Measurements from ENCODE around the gene UBR4.

The UBR4 gene

GRCh38 chr1:19055001-19055400 is 155.1 kb downstream of the UBR4 start:
- H3K4me2 ChIP-seq (ENCODE audit: insufficient read depth, low read length, poor library complexity, severe bottlenecking) = no peak overlapping the region
- no peak overlapping the region for H2BK12ac ChIP-seq (ENCODE audit: low read length)
- no peak overlapping the region for H4K91ac ChIP-seq (ENCODE audit: low read depth, low read length, poor library complexity)
- H3K4ac ChIP-seq (ENCODE audit: low read length) = no peak overlapping the region
- peak overlapping the region; percentile 86 for H3K18ac ChIP-seq (ENCODE audit: low read length)
- H3K36me3 ChIP-seq (replicated peaks in 1 of 2; ENCODE audit: control insufficient read depth in 2 of 2, insufficient read depth in 2 of 2, low read length in 2 of 2) = no peaks in the 10 kb centered on the region
- no peak for DNase-seq (ENCODE audit: low spot score)
- H2AK5ac ChIP-seq (ENCODE audit: low read depth, low read length) = peak overlapping the region; percentile 88
- no peak overlapping the region for H2BK120ac ChIP-seq (ENCODE audit: low read depth, low read length)
- H3K4me1 ChIP-seq (ENCODE audit: control insufficient read depth in 2 of 2, insufficient read depth in 1 of 2, low read depth in 1 of 2, low read length in 2 of 2) = peaks cover 4 to 17% of the 10 kb centered on the region in 2 donors
- no peak overlapping the region for H2AFZ ChIP-seq (ENCODE audit: low read length)
- peak overlapping the region; percentile 45 for H2BK5ac ChIP-seq (ENCODE audit: low read length)
- no peak overlapping the region for H3K23ac ChIP-seq (ENCODE audit: low read depth, low read length, poor library complexity)
- no peak overlapping the region for H3K14ac ChIP-seq (ENCODE audit: low read length)
- peaks cover 0 to 49% (median 0%) of the 10 kb centered on the region in 3 experiments for H3K27me3 ChIP-seq (ENCODE audit: control insufficient read depth in 3 of 3, insufficient read depth in 3 of 3, low read depth in 1 of 3, low read length in 3 of 3)
- H2BK15ac ChIP-seq (ENCODE audit: low read length) = peak overlapping the region; percentile 90
- no peak overlapping the region for H4K8ac ChIP-seq (ENCODE audit: low read depth, low read length)
- no peaks in the 10 kb centered on the region for H3K9me3 ChIP-seq (replicated peaks in 1 of 2; ENCODE audit: control insufficient read depth in 2 of 2, insufficient read depth in 1 of 2, low read depth in 1 of 2, low read length in 2 of 2)
- no CpG with 5 or more reads among the region's 11 CpGs for WGBS, 2 donors (ENCODE audit: extremely low coverage in 2 of 2, insufficient read length in 2 of 2, insufficient replicate concordance in 1 of 2)
- peak overlapping the region; percentile 24 for H3K9ac ChIP-seq (ENCODE audit: low read depth, low read length, poor library complexity)
- no peak overlapping the region for H3K4me3 ChIP-seq (ENCODE audit: low read length in 2 of 2)
- no peaks in the 10 kb centered on the region for H3K79me1 ChIP-seq (ENCODE audit: low read depth, low read length)
- H3K27ac ChIP-seq (replicated peaks; ENCODE audit: low read length) = no peak overlapping the region

GRCh38 chr1:19054216-19054615 is 155.8 kb downstream of the UBR4 start:
- Histone ChIP-seq H3K27me3 (ENCODE audit: control insufficient read depth in 3 of 3, insufficient read depth in 3 of 3, low read depth in 1 of 3, low read length in 3 of 3) (peaks cover 0 to 49% (median 0%) of the 10 kb centered on the region in 3 experiments), H3K18ac (ENCODE audit: low read length) (peak overlapping the region; percentile 74), H3K9ac (ENCODE audit: low read depth, low read length, poor library complexity) (no peak overlapping the region), H2BK120ac (ENCODE audit: low read depth, low read length) (no peak overlapping the region), H4K8ac (ENCODE audit: low read depth, low read length) (no peak overlapping the region), H3K9me3 (replicated peaks in 1 of 2; ENCODE audit: control insufficient read depth in 2 of 2, insufficient read depth in 1 of 2, low read depth in 1 of 2, low read length in 2 of 2) (no peaks in the 10 kb centered on the region), H3K14ac (ENCODE audit: low read length) (peak overlapping the region; percentile 91), H2BK12ac (ENCODE audit: low read length) (peak overlapping the region; percentile 97), H3K4me2 (ENCODE audit: insufficient read depth, low read length, poor library complexity, severe bottlenecking) (peak overlapping the region; percentile 3), H2AK5ac (ENCODE audit: low read depth, low read length) (peak overlapping the region; percentile 88), H3K23ac (ENCODE audit: low read depth, low read length, poor library complexity) (peak overlapping the region; percentile 74), H3K27ac (replicated peaks; ENCODE audit: low read length) (no peak overlapping the region), H2BK15ac (ENCODE audit: low read length) (peak overlapping the region; percentile 37), H2BK5ac (ENCODE audit: low read length) (no peak overlapping the region), H3K36me3 (replicated peaks in 1 of 2; ENCODE audit: control insufficient read depth in 2 of 2, insufficient read depth in 2 of 2, low read length in 2 of 2) (no peaks in the 10 kb centered on the region), H3K4me3 (ENCODE audit: low read length in 2 of 2) (no peak overlapping the region), H4K91ac (ENCODE audit: low read depth, low read length, poor library complexity) (no peak overlapping the region), H3K79me1 (ENCODE audit: low read depth, low read length) (no peaks in the 10 kb centered on the region), H2AFZ (ENCODE audit: low read length) (no peak overlapping the region), H3K4me1 (ENCODE audit: control insufficient read depth in 2 of 2, insufficient read depth in 1 of 2, low read depth in 1 of 2, low read length in 2 of 2) (peaks cover 4 to 17% of the 10 kb centered on the region in 2 donors), H3K4ac (ENCODE audit: low read length) (no peak overlapping the region)
- WGBS, 2 donors (ENCODE audit: extremely low coverage in 2 of 2, insufficient read length in 2 of 2, insufficient replicate concordance in 1 of 2) = no CpG with 5 or more reads among the region's 15 CpGs
- no peak for DNase-seq (ENCODE audit: low spot score)

- no peaks in the 10 kb centered on the region for H3K79me1 ChIP-seq (ENCODE audit: low read depth, low read length)
- no peak overlapping the region for H3K27ac ChIP-seq (replicated peaks; ENCODE audit: low read length)
- H3K4me3 ChIP-seq (ENCODE audit: low read length in 2 of 2) = no peak overlapping the region
- no peak for DNase-seq (ENCODE audit: low spot score)
- no peak overlapping the region for H2AK5ac ChIP-seq (ENCODE audit: low read depth, low read length)
- H3K14ac ChIP-seq (ENCODE audit: low read length) = no peak overlapping the region
- peaks cover 4 to 17% of the 10 kb centered on the region in 2 donors for H3K4me1 ChIP-seq (ENCODE audit: control insufficient read depth in 2 of 2, insufficient read depth in 1 of 2, low read depth in 1 of 2, low read length in 2 of 2)
- H3K4me2 ChIP-seq (ENCODE audit: insufficient read depth, low read length, poor library complexity, severe bottlenecking) = no peak overlapping the region
- peak overlapping the region; percentile 37 for H2BK15ac ChIP-seq (ENCODE audit: low read length)
- H2AFZ ChIP-seq (ENCODE audit: low read length) = no peak overlapping the region
- H3K9ac ChIP-seq (ENCODE audit: low read depth, low read length, poor library complexity) = peak overlapping the region; percentile 12
- H4K8ac ChIP-seq (ENCODE audit: low read depth, low read length) = no peak overlapping the region
- WGBS, 2 donors (ENCODE audit: extremely low coverage in 2 of 2, insufficient read length in 2 of 2, insufficient replicate concordance in 1 of 2) = no CpG with 5 or more reads among the region's 8 CpGs
- no peak overlapping the region for H3K4ac ChIP-seq (ENCODE audit: low read length)
- no peak overlapping the region for H3K23ac ChIP-seq (ENCODE audit: low read depth, low read length, poor library complexity)
- peak overlapping the region; percentile 84 for H3K18ac ChIP-seq (ENCODE audit: low read length)
- H4K91ac ChIP-seq (ENCODE audit: low read depth, low read length, poor library complexity) = peak overlapping the region; percentile 82
- no peaks in the 10 kb centered on the region for H3K9me3 ChIP-seq (replicated peaks in 1 of 2; ENCODE audit: control insufficient read depth in 2 of 2, insufficient read depth in 1 of 2, low read depth in 1 of 2, low read length in 2 of 2)
- no peaks in the 10 kb centered on the region for H3K36me3 ChIP-seq (replicated peaks in 1 of 2; ENCODE audit: control insufficient read depth in 2 of 2, insufficient read depth in 2 of 2, low read length in 2 of 2)
- H3K27me3 ChIP-seq (ENCODE audit: control insufficient read depth in 3 of 3, insufficient read depth in 3 of 3, low read depth in 1 of 3, low read length in 3 of 3) = peaks cover 0 to 49% (median 0%) of the 10 kb centered on the region in 3 experiments
- H2BK5ac ChIP-seq (ENCODE audit: low read length) = no peak overlapping the region
- no peak overlapping the region for H2BK120ac ChIP-seq (ENCODE audit: low read depth, low read length)
- peak overlapping the region; percentile 69 for H2BK12ac ChIP-seq (ENCODE audit: low read length)
Measured at GRCh38 chr1:19053486-19053885, 156.6 kb downstream of the UBR4 start.

- no peak overlapping the region for H3K23ac ChIP-seq (ENCODE audit: low read depth, low read length, poor library complexity)
- no peaks in the 10 kb centered on the region for H3K9me3 ChIP-seq (replicated peaks in 1 of 2; ENCODE audit: control insufficient read depth in 2 of 2, insufficient read depth in 1 of 2, low read depth in 1 of 2, low read length in 2 of 2)
- H4K8ac ChIP-seq (ENCODE audit: low read depth, low read length) = no peak overlapping the region
- H3K9ac ChIP-seq (ENCODE audit: low read depth, low read length, poor library complexity) = no peak overlapping the region
- no peak overlapping the region for H4K91ac ChIP-seq (ENCODE audit: low read depth, low read length, poor library complexity)
- H3K4me1 ChIP-seq (ENCODE audit: control insufficient read depth in 2 of 2, insufficient read depth in 1 of 2, low read depth in 1 of 2, low read length in 2 of 2) = peaks cover 4 to 11% of the 10 kb centered on the region in 2 donors
- H3K18ac ChIP-seq (ENCODE audit: low read length) = no peak overlapping the region
- WGBS, 2 donors (ENCODE audit: extremely low coverage in 2 of 2, insufficient read length in 2 of 2, insufficient replicate concordance in 1 of 2) = no CpG with 5 or more reads among the region's 5 CpGs
- H2AK5ac ChIP-seq (ENCODE audit: low read depth, low read length) = no peak overlapping the region
- H3K4me2 ChIP-seq (ENCODE audit: insufficient read depth, low read length, poor library complexity, severe bottlenecking) = no peak overlapping the region
- H3K27ac ChIP-seq (replicated peaks; ENCODE audit: low read length) = no peak overlapping the region
- no peak overlapping the region for H3K4ac ChIP-seq (ENCODE audit: low read length)
- no peak overlapping the region for H3K14ac ChIP-seq (ENCODE audit: low read length)
- H2BK5ac ChIP-seq (ENCODE audit: low read length) = no peak overlapping the region
- DNase-seq (ENCODE audit: low spot score) = no peak
- H2AFZ ChIP-seq (ENCODE audit: low read length) = no peak overlapping the region
- no peak overlapping the region for H2BK12ac ChIP-seq (ENCODE audit: low read length)
- peaks cover 0 to 24% (median 0%) of the 10 kb centered on the region in 3 experiments for H3K27me3 ChIP-seq (ENCODE audit: control insufficient read depth in 3 of 3, insufficient read depth in 3 of 3, low read depth in 1 of 3, low read length in 3 of 3)
- no peak overlapping the region for H3K4me3 ChIP-seq (ENCODE audit: low read length in 2 of 2)
- H3K36me3 ChIP-seq (replicated peaks in 1 of 2; ENCODE audit: control insufficient read depth in 2 of 2, insufficient read depth in 2 of 2, low read length in 2 of 2) = no peaks in the 10 kb centered on the region
- H2BK15ac ChIP-seq (ENCODE audit: low read length) = no peak overlapping the region
- H2BK120ac ChIP-seq (ENCODE audit: low read depth, low read length) = no peak overlapping the region
- no peaks in the 10 kb centered on the region for H3K79me1 ChIP-seq (ENCODE audit: low read depth, low read length)
Measured at GRCh38 chr1:19049798-19050197, 160.3 kb downstream of the UBR4 start.

Data from neuronal stem cell (in vitro differentiated cells).